Fibroblast of skin of left biceps (primary cell): ENCODE results near the gene ITSN1.

ENCODE experiments used
- DNase-seq, 2 experiments: peaks; one replicate each; pipeline ENCODE4 v3.0.0-alpha.2; 2013; ENCODE audit warnings: low read depth in 2 of 2

ITSN1 gene

DNA sequence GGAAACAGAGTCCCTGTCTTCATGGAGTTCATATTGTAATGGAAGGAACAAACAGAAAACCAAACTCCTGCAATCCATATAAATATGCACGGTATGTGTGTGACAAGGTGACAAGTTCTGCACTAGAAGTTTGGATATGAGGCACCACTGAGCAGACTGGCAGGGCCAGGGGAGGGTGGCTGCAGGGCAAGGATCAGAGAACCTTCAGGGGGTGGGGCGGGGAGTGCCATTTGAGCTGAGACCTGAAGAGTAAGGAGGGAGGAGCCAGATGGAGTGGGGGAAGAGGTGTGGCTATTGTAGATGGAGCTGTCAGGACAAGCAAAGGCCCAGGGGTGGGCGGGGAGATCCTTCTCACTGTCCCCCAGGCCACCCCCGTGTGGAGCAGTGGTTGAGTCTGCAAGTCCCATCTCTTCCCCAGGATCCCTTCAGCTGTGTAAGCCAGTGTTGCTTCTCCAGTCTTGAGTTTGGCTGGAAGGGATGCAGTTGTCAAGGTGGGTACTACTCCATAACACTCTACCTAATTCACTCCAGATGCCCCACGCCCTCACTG, 196.9 kb downstream of the ITSN1 start:
- no peak for DNase-seq

DNA sequence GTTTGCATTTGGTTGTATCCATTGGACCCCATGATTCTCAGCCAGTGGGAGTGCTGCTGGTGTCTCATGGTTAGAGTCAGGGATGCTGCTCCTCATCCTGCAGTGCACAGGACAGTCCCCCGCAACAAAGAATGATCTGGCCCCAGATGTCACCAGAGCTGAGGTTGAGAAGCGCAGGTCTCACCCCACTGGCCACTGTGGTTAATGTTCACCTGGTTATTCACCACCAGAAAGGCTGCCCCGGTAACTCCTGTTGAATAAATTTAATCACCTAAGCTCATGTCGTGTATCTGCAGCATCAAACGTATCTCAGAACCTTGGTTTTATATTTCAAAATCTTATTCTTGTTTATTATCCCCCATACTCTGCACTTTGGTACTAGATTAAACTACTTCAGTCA, 197.5 kb downstream of the ITSN1 start:
- no peak for DNase-seq

DNA sequence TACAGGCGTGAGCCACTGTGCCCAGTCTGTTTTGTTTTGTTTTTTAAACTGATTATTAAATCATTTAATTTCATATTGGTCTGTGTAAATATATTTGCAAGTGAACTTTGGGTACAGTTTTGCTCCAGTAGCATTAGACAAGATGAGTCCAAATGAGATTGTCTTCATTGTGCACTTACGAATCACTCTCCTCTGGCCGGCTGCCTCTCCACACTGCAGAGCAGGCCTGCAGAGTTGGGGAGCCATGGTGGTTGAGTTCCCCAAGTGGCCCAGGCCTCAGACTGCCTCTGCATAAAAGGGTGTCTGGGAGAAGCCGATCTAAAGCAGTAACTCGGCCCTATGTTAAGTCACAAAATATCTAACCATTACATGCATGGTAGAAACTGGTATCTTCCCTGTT, 198.5 kb downstream of the ITSN1 start:
- DNase-seq, result no peak

DNA sequence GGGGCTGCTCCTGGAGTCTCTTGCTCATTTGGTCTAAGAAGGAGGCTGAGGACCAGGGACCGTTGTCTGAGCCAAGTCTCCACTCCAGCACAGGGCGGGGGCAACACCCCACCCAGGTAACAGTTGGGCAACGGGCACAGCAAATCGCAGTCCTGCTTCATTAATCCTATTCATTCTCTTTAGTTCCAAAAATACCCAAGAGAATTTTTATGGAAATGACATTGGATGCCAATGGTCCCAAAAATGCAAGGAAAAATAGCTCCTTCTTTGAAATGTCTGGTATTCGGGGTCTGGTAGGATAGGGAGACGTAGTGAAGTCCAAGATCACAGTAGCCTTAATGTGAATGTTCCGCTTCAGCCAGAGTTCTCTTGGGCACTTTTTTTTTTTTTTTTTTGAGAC, 199.3 kb downstream of the ITSN1 start:
- DNase-seq, result no peak

DNA sequence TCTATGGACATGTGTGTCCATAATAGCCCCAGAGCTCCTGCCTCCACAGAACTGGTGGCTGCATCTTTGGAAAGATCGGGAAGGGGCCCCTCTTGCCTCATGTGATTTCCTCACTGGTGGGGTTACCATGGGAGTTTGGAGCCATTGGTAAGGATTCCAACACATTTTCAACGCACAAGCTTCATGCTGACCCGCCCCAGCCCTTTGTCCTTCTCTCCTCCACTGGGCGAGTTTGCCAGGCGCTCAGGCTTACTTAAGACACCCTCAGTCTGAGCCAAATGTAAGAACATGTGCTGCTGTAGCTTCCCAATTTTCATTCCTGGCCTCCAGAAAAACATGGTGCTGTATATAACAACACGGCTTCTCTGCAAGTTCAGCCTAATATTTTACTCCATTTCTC, 200.9 kb downstream of the ITSN1 start:
- DNase-seq, result no peak

DNA sequence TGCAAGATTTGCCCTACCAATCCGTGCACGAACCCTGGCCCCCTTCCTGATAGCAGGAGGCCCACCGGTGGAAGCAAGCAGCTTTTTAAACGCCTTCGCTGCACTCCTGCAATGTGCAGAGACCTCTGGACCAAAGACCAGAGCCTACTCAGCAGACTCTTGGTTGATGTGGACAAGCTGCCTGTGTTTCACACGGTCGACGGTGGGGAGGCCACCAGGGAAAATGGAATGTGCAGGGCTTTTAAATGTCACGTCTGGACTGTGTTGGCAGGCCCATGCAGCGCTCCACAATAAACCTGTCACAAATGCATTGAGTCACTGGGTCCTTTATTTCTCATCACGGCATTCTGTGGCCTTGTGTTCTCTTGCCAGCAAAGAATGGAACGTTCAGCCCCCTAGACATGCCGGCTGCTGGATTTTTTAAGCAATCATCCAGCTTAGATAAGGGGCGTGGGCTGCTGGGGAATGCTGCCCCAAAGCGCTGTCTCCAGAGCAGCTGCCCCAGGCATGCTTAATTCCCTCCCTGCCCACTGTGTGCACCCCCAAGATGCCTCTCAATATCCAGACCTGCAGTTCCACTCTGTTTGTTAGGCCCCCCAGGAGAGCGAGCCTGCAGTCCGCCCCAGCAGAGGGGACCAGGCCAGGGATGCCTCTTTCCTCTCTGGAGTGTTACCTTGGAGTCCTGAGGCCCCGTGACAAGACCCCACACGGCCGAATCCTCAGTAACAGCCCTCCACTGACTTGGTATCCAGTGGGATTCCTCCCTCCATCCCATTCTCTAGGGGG, 202.0 kb downstream of the ITSN1 start:
- no peak for DNase-seq

DNA sequence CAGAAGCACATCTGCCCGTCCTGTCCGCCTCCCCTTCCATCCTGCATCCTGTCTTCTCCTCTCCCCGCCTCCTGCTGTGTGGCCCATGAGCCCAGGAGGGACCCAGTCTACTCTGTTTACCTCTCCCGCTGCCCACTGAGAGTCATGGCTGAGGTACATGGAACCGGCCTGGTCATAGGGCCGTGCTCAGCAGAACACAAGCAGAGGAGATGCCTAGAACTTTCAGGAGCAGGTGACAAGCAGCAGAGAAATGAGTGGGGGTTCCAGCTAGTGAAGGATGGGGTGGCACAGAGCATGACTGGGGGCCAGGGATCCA, 202.5 kb downstream of the ITSN1 start:
- DNase-seq, result no peak

DNA sequence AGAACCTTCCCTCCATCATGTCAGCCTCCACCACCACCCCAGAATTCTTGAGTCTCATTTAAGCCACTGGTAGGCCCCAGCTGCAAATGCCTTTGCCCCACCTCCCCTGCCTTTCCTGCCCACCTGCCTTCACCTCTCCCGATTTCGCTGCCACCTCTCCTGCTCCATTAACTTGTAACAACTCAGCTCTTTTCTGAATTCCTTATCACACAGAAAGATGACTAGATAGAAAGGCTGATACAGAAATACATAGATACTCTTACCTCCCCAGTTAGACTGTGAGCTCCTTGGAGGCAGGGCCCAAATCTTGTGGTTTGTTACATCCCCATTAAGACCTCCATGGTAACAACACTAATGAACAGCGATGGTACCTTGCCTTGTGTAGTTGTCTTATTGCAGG, 203.8 kb downstream of the ITSN1 start:
- no peak for DNase-seq

DNA sequence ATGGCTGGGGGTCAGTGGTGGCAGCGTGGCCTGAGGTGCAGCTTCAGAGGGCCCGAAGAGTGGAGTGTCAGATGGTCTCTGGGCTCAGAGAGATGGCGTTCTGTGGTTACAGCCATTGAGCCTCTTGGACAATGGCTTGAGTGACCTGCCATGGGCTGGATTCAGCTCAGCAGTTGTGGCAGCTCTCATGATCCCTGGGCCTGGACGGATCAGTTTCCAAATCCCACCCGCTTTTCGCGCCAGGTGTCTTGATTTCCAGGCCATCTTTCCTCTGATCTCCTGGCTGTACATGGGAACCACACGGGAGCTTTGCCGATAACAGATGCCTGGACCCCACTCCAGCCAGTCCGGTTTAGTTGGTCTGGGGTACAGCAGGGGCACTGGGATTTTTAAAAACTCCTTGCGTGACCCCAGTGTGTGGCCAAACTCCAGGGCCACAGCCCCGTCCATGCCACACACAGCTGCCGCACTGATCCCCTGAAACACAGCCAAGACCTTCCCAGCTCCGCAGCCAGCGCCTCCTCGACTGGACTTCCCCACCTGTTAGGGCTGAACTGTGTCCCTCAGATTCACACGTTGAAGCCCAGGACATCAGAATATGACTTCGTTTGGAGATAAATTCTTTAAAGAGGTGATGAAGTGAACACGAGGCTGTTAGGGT, 205.4 kb downstream of the ITSN1 start:
- no peak for DNase-seq

DNA sequence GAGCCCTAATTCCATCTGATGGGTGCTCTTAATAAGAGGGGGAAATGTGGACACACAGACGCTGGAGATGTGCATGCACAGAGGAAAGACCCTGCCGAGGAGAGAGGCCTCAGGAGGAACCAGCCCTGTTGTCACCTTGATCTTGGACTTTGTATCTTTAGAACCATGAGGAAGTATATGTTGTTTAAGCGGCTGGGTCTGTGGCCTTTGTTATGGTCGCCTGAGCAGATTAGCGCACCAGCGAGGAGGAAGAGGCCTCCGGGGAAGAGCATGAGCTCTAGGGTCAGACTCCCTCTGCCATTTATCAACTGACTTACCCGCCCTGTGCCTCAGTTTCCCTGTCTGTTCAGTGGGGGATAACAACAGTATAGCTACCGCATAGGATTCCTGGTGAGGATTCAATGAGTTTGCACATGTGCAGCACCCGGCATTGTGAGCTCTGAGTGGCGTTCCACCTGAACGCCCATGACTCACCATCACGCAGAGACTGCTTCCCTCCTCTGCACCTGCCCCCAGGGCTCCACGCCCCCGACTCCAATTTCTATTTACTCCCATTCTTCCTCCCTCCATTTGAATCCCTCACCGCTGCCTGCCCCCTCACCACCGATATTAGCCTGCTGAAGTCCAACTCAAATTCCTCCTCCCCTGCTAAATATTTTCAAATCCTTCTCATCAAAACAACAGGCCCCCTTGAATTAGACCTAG, 206.1 kb downstream of the ITSN1 start:
- no peak for DNase-seq

DNA sequence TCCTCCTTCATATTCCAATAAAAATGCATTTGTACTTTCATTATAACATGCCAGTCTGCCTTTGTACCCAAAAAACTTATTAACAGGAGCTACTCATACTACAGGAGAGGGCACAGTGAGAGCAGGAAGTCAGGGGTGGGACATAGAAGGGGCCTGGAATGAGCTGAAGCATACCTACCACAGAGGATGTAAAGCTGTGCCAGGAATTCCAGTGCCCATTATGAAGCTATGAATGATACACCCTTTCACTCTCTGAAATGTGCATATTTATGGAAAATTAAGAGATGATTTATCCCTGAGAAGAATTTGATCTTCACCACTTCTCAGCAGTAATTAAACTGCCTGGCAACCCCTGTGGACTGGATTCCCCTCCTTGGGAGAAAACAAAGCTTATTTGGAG, 207.5 kb downstream of the ITSN1 start:
- DNase-seq, result no peak

DNA sequence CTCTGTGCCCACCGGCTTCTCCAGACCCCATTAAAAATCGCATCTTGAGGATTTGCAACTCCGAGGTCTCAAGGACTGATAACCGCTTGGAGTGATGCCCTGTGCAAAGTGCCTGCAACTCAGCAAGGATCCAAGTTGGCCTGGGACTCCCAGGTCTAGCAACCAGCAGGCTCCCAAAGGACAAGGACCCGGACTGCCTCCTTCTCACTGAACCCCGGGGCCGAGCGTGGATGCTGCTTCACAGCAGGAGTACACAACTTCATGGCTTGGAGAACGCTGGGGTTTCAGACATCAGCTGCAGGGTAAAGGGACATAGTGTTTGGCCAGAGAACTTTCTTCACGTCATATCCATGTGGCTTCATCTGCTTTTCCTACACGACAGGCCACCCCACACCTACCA, 208.1 kb downstream of the ITSN1 start:
- DNase-seq, result no peak

DNA sequence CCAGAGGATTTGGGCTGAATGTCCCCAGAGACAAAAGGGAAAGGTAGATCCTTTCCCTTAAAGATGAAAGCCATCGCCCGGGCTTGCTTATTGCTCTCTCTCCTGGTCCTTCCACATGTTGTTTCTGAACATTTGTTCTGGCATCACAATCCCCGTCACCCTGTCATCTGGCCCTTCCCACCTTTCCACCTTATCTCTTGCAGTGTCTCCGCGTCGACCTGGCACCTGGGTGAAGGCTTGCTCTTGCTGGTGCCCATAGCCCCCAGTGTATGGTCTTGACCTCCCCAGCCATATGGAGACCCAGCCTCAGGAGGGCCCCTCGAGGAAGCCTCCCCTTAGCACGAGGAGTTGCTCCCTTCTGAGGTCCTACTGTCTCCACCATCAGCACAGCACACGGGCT, 208.7 kb downstream of the ITSN1 start:
- DNase-seq, result no peak

DNA sequence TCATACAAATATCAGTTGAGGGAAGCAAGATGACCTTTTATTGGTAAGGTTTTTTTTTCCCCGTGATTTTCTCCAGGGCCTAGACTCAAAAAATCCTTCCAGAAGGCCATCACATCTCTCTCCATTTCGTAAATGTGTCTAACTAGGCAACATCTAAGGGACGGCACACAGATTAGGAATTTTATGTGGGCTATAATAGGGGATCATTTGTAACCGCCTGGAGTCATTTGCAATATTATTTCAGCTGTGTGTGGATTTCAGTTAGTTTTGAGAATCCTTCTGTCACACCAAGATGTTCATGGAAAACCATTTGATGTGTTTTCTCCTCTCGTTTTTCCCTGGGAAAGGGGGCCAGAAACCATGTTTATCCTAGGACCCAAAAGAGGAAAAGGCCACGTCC, 210.2 kb downstream of the ITSN1 start:
- no peak for DNase-seq

DNA sequence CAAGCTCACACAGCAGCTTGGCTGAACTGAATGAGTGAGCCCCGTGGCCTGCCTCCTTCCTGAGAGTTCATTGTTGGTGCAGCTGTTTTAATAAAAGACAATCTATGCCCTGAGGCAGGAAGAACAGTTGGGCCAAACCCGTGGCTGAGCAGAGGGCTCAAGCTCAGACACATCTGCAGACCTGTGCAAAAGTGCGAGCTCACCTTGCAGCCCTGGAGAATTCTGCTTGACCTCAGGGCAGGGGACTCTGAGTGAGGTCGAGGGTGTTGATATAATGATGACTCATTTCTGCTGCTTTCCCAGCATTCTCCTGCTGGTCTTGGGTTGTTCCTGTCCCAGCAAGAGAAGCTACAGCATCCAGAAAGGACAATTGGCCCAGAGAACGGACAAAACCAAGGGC, 212.3 kb downstream of the ITSN1 start:
- DNase-seq, result no peak

DNA sequence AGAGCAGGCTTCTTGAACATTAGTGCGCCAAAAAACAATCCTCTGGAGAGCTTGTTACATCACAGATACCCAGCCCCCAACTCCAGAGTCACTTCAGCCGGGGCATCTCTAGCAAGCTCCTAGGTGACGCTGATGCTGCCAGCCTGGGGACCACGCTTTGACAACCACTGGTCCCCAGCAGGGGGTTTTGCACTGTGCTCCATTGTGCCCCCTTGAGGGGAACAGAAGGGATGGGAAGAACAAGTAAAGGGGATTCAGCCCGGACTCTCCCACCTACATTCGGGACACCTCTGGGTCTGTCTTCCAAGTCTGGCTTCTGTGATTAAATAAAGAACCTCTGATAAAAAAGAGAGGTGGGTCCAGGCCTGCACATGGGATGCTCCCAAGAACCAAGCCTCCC, 212.9 kb downstream of the ITSN1 start:
- no peak for DNase-seq

DNA sequence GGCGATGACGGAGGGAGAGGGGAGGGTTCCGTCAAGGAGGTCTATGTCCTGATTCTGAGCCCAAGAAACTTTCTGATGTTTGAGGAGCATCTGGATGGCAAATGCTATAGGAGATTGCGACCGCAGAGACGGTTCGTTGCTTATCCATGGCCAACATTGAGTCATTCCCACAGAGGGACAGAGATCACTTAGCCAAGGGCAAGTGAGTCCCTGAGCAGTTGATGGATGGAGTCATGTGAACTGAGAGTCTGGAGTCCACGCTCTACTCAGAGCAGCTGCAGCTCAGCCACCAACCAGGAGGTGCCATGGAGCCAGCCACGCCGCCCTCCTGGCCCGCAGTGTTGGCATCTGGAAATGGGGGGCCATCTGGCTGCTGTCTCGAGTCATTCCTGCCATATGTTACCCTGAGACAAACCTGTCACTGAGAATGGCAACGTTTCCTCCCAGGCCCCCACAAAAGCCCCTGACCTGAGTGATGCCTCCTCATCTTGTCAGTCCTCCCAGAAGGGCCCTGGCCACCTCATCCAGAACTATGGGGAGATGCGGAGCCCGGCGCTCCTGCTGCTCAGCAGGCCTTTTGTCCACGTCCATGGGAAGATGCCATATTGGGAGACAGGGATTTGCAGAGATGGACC, 214.7 kb downstream of the ITSN1 start:
- no peak for DNase-seq

DNA sequence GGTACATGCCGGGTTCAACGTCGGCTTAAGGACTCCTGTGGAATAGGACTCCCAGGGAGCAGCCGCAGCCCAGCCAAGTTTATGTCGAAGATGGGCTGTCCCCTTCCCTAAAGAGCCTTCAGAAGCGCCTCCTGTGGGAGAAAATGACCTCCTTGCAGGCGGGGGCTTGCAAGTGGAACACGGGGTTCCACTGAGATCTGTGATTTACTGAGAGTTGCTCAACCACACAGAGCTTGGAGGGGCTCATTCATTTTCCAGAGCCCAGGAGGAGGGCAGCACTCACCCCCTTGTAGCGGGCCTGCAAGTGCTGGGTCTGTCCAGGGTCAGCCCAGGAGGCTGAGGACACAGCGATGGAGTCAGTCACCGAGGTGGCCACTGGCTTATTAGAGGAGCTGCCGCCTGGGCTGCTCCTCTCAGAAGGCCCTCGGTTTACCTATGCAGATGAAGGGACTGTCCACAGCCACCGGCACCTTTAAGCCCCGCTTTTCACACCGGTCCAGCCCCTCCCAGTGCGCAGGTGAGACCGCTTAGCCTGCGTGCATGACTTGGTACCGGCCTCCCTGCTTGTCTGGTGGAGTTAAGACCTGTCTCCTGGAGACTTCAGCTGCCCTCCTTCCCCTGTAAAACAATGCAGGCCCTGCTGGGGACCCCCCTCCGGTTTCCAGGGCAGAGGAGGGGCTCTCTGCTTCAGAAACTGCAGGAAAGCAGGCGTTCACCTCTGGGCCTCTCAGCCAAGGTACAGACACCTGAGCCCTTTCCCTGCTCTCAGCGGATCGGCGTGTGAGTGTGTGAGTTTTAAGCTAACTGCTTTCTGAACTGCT, 215.8 kb downstream of the ITSN1 start:
- no peak for DNase-seq

DNA sequence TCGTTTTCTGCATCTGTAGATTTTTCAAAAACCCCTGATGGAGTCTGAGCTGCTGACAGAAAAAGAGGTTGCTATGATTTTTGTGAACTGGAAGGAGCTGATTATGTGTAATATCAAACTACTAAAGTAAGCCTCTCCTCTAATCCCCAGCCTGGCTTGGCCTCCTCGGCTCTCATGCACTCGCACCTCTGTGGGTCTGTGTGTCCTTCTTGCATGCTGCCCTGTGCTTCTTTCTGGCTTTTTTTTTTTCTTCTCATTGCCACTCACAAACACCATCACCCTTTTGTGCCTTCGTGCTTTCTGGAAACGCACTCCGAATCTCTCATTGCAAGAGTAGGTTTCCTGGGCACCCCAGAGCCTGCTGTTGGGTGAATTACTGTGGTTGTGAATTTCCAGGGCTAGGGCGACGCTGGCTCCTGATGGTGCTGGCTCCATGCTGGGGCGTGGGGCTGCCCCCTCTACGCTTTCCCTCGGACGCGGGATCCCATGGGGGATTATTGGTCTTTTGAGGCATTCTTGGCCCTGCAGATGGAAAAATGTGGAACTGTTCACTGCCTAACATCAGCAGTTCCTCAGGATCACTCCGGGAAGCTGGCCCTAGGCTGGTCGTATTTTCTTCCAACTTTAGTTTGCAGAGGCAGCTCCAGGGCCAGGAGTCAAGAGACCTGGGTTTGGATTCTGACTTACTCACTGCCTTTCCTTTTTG, 216.5 kb downstream of the ITSN1 start:
- DNase-seq, result no peak

DNA sequence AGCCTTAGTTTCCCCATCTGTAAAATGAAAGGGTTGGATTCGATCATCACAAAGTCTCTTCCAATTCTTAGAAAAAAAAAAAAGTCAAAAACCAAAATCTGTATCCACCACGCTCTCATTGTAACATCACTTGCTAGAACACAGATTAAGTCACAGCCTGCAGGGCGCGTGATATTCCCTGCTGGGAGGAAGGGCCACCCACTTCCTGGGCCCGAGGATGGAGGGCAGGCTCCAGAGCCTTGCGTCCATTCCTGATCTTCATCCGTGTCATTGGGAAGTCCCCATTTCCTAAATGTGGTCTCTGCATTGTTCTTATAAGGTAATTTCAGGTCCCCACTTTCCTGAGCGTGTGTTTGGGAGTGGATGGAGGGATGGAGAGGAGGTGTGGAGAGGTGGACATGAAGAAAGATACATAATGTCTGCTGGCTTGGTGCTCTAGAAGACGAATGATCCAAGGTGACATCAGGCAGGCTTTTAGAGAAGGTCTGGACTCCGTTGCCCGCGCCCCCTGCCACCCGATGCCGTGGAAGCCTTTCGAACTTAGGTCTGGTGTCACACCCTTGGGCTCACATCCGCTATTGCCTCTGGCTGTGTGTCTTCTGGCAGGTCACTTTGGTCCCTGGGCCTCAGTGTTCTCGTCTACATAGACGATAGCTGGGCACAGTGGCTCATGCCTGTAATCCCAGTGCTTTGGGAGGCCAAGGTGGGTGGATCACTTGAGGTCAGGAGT, 217.2 kb downstream of the ITSN1 start:
- DNase-seq, result no peak
